Measurements from ENCODE around the gene GTF2IRD1. TPM values are rescaled to one million over a fixed set of nuclear protein-coding genes. Genes with fewer than 3 reads are reported as not detected.

Gene GTF2IRD1
- total RNA-seq, 1 donor from 2014 or later = 0.96 TPM

DNA sequence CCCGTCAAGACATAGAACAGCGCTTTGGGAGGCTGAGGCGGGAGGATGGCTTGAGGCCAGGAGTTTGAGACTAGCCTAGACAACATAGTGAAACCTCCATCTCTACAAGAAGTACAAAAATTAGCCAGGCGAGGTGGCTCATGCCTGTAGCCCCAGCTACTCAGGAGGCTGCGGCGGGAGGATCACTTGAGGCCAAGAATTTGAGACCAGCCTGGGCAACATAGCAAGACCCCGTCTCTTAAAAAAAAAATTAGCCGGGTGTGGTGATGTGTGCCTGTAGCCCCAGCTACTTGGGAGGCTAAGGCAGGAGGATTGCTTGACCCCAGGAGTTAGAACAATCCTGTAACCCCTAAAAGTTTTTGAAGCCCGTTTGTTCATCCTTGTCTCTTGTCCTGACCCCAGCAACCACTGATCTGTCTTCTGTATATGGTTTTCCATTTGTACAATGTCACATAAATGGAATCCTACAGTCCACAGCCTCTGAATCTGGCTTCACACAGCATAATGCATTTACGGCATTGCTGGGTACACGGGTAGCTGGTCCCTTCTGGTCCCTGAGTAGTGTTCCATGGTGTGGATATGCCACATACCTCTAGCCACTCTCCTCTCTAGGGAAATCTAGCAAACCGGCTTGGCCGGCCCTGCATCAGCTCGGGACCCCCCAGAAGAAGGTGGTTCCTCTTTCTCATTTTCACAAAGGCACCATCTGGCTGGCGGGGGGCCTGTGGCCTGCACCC is 8.4 kb downstream of the GTF2IRD1 start:
- Mint-ChIP-seq H3K27ac (no peak overlapping the region), H3K9me3 (no peaks in the 10 kb centered on the region), H3K27me3 (ENCODE audit: insufficient read depth) (peaks cover under 1% of the 10 kb centered on the region), H3K36me3 (ENCODE audit: low read depth) (no peaks in the 10 kb centered on the region), H3K4me3 (no peak overlapping the region), H3K4me1 (ENCODE audit: low read depth) (peaks cover 5% of the 10 kb centered on the region)
- no peak for DNase-seq (ENCODE audit: low spot score)
- intact Hi-C loops (cut with micrococcal nuclease) = no loop called here

DNA sequence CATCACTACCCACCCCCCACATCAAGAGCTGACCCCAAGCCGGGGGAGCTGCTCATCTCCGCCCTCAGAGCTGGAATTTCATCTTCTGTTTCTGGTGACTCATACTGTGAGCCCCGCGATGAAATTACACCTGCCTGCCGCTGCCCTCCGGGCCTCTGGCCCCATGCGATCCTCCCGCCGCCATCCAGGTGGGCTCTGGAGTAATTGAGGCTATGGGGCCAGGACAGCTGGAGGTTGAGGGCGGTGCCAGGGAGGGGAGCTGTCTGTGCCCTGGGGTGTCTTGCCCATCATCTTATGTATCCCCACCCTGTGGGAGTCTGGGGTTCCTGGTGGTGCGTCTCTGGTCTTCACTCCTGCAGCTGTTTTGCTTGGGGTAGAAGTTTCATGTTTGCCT is 9.0 kb downstream of the GTF2IRD1 start:
- Mint-ChIP-seq H3K4me3 (no peak overlapping the region), H3K36me3 (ENCODE audit: low read depth) (no peaks in the 10 kb centered on the region), H3K4me1 (ENCODE audit: low read depth) (peaks cover 5% of the 10 kb centered on the region), H3K27me3 (ENCODE audit: insufficient read depth) (no peaks in the 10 kb centered on the region), H3K27ac (no peak overlapping the region), H3K9me3 (no peaks in the 10 kb centered on the region)
- intact Hi-C loops (cut with micrococcal nuclease) = no loop called here
- DNase-seq (ENCODE audit: low spot score) = no peak

- H3K27ac Mint-ChIP-seq = no peak overlapping the region
- no peak for DNase-seq (ENCODE audit: low spot score)
These were observed 11.5 kb downstream of the GTF2IRD1 start for GRCh38 chr7:74464931-74465886.

GRCh38 chr7:74466196-74466813 is 12.6 kb downstream of the GTF2IRD1 start:
- peaks cover 5% of the 10 kb centered on the region for H3K4me1 Mint-ChIP-seq (ENCODE audit: low read depth)
- H3K36me3 Mint-ChIP-seq (ENCODE audit: low read depth) = no peaks in the 10 kb centered on the region
- DNase-seq (ENCODE audit: low spot score) = no peak
- no peaks in the 10 kb centered on the region for H3K27me3 Mint-ChIP-seq (ENCODE audit: insufficient read depth)
- no peak overlapping the region for H3K4me3 Mint-ChIP-seq
- intact Hi-C loops (cut with micrococcal nuclease) = no loop called here
- no peaks in the 10 kb centered on the region for H3K9me3 Mint-ChIP-seq
- H3K27ac Mint-ChIP-seq = no peak overlapping the region

More at GRCh38 chr7:74464931-74465886, 11.5 kb downstream of the GTF2IRD1 start:
- no peaks in the 10 kb centered on the region for H3K9me3 Mint-ChIP-seq
- H3K36me3 Mint-ChIP-seq (ENCODE audit: low read depth) = no peaks in the 10 kb centered on the region
- intact Hi-C loops (cut with micrococcal nuclease) = no loop called here
- no peaks in the 10 kb centered on the region for H3K27me3 Mint-ChIP-seq (ENCODE audit: insufficient read depth)
- peaks cover 5% of the 10 kb centered on the region for H3K4me1 Mint-ChIP-seq (ENCODE audit: low read depth)
- H3K4me3 Mint-ChIP-seq = no peak overlapping the region

- peaks cover 5% of the 10 kb centered on the region for H3K4me1 Mint-ChIP-seq (ENCODE audit: low read depth)
- no peak for DNase-seq (ENCODE audit: low spot score)
- H3K27ac Mint-ChIP-seq = no peak overlapping the region
- intact Hi-C loops (cut with micrococcal nuclease) = no loop called here
- no peaks in the 10 kb centered on the region for H3K36me3 Mint-ChIP-seq (ENCODE audit: low read depth)
- H3K27me3 Mint-ChIP-seq (ENCODE audit: insufficient read depth) = no peaks in the 10 kb centered on the region
- no peak overlapping the region for H3K4me3 Mint-ChIP-seq
- no peaks in the 10 kb centered on the region for H3K9me3 Mint-ChIP-seq
These were observed 14.2 kb downstream of the GTF2IRD1 start for GRCh38 chr7:74467876-74468275.

DNA sequence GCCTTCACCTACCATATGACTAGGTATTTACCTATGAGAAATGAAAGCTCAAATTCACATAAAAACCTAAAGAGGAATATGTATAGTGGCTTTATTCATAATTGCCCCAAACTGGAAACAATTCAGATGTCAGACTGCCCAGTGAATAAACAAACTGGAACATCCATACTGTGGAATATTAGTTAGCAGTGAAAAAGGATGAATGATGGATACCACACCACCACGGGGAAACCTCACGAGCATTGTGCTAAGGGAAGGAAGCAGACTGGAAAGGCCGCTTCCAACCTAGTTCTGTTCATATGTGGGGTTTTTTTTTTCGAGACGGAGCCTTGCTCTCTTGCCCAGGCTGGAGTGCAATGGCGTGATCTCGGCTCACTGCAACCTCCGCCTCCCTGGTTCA is 16.8 kb downstream of the GTF2IRD1 start:
- Mint-ChIP-seq H3K27me3 (ENCODE audit: insufficient read depth) (no peaks in the 10 kb centered on the region), H3K4me3 (no peak overlapping the region), H3K9me3 (no peaks in the 10 kb centered on the region), H3K27ac (no peak overlapping the region), H3K4me1 (ENCODE audit: low read depth) (no peaks in the 10 kb centered on the region), H3K36me3 (ENCODE audit: low read depth) (no peaks in the 10 kb centered on the region)
- intact Hi-C loops (cut with micrococcal nuclease) = no loop called here
- no peak for DNase-seq (ENCODE audit: low spot score)

DNA sequence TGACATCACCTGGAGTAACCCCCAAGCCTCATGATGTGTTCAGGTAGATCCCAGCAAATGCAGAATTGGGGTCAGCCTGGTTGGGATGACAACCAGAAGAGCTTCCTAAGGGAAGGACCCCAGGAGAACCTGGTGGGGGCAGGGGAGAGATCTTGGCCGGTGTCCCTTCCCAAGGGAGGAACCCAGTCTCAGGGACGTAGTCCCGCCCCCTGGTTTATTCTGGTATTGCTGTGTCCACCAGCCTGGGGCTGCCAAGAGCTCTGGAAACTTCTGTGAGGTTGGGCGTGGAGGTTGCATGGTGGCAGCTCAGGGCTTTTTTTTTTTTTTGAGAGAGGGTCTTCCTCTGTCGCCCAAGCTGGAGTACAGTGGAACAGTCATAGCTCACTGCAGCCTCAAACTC is 19.4 kb downstream of the GTF2IRD1 start:
- Mint-ChIP-seq H3K4me1 (ENCODE audit: low read depth) (no peaks in the 10 kb centered on the region), H3K36me3 (ENCODE audit: low read depth) (no peaks in the 10 kb centered on the region)

DNA sequence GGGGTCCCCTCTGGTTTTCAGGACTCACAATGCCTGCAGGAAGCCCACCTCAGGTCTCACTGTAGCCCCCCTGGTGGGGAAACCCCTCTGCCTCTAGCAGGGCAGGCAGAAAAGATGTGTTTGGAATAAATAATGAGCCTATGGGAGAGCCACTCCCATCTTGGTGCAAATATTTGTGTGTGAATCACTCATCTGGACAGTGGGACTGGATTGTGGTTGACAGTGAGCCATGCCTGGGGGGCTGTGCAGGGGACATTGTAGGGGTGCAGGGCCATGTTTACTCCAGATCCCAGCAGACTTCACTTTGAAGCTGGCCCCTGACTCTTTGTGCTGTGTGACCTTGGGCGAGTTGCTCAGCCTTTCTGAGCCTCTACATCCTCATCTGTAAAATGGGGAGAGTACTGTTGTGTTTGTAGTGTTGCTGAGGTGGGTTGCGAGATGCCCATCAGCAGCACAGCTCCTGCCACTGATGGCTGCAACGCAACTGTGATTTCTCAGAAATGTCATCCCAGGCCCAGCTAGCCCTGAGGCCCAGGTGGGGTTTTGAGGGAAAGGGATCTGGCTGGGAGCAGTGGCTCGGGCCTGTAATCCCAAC is 20.7 kb downstream of the GTF2IRD1 start:
- Mint-ChIP-seq H3K4me3 (no peak overlapping the region), H3K27me3 (ENCODE audit: insufficient read depth) (no peaks in the 10 kb centered on the region), H3K9me3 (no peaks in the 10 kb centered on the region), H3K4me1 (ENCODE audit: low read depth) (no peaks in the 10 kb centered on the region), H3K27ac (no peak overlapping the region), H3K36me3 (ENCODE audit: low read depth) (no peaks in the 10 kb centered on the region)
- DNase-seq (ENCODE audit: low spot score) = no peak
- intact Hi-C loops (cut with micrococcal nuclease) = no loop called here

More for the DNA sequence above, 19.4 kb downstream of the GTF2IRD1 start:
- no peaks in the 10 kb centered on the region for H3K9me3 Mint-ChIP-seq
- DNase-seq (ENCODE audit: low spot score) = no peak
- intact Hi-C loops (cut with micrococcal nuclease) = no loop called here
- H3K27me3 Mint-ChIP-seq (ENCODE audit: insufficient read depth) = no peaks in the 10 kb centered on the region
- no peak overlapping the region for H3K27ac Mint-ChIP-seq
- no peak overlapping the region for H3K4me3 Mint-ChIP-seq

GRCh38 chr7:74475243-74475986 is 21.7 kb downstream of the GTF2IRD1 start:
- no peaks in the 10 kb centered on the region for H3K36me3 Mint-ChIP-seq (ENCODE audit: low read depth)
- H3K4me1 Mint-ChIP-seq (ENCODE audit: low read depth) = no peaks in the 10 kb centered on the region
- no peak overlapping the region for H3K27ac Mint-ChIP-seq
- intact Hi-C loops (cut with micrococcal nuclease) = no loop called here
- no peak for DNase-seq (ENCODE audit: low spot score)
- H3K4me3 Mint-ChIP-seq = no peak overlapping the region
- no peaks in the 10 kb centered on the region for H3K9me3 Mint-ChIP-seq
- no peaks in the 10 kb centered on the region for H3K27me3 Mint-ChIP-seq (ENCODE audit: insufficient read depth)

- no peaks in the 10 kb centered on the region for H3K27me3 Mint-ChIP-seq (ENCODE audit: insufficient read depth)
- H3K27ac Mint-ChIP-seq = no peak overlapping the region
- H3K4me3 Mint-ChIP-seq = no peak overlapping the region
- no peaks in the 10 kb centered on the region for H3K9me3 Mint-ChIP-seq
- H3K4me1 Mint-ChIP-seq (ENCODE audit: low read depth) = no peaks in the 10 kb centered on the region
- intact Hi-C loops (cut with micrococcal nuclease) = no loop called here
- no peak for DNase-seq (ENCODE audit: low spot score)
- H3K36me3 Mint-ChIP-seq (ENCODE audit: low read depth) = no peaks in the 10 kb centered on the region
These were observed 22.3 kb downstream of the GTF2IRD1 start for GRCh38 chr7:74475987-74476350.

DNA sequence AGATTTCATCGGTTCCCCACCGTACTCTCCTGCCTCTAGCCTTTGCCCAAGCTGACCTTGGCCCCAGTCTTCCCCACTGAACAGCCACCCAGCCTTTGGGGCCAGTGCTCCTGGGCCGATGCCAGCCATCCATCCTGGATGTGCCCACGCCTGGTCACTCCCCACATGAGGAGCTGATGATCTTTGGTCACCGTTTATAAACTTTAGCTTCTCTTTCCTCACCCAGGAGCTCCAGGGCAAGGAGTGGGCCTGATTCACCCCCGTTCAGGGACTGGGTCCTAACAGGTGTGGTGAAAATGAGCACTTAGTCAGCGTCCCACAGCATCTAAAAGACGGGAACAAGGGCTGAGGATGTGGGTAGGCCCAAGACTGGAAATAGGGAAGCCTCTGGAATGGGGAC is 22.9 kb downstream of the GTF2IRD1 start:
- no peaks in the 10 kb centered on the region for H3K4me1 Mint-ChIP-seq (ENCODE audit: low read depth)
- H3K36me3 Mint-ChIP-seq (ENCODE audit: low read depth) = no peaks in the 10 kb centered on the region
- H3K27ac Mint-ChIP-seq = no peak overlapping the region
- intact Hi-C loops (cut with micrococcal nuclease) = no loop called here
- no peaks in the 10 kb centered on the region for H3K27me3 Mint-ChIP-seq (ENCODE audit: insufficient read depth)
- no peaks in the 10 kb centered on the region for H3K9me3 Mint-ChIP-seq
- no peak for DNase-seq (ENCODE audit: low spot score)
- H3K4me3 Mint-ChIP-seq = no peak overlapping the region

- no peaks in the 10 kb centered on the region for H3K4me1 Mint-ChIP-seq (ENCODE audit: low read depth)
- no peaks in the 10 kb centered on the region for H3K27me3 Mint-ChIP-seq (ENCODE audit: insufficient read depth)
- intact Hi-C loops (cut with micrococcal nuclease) = no loop called here
- no peak for DNase-seq (ENCODE audit: low spot score)
- no peaks in the 10 kb centered on the region for H3K36me3 Mint-ChIP-seq (ENCODE audit: low read depth)
- H3K4me3 Mint-ChIP-seq = no peak overlapping the region
- no peak overlapping the region for H3K27ac Mint-ChIP-seq
- no peaks in the 10 kb centered on the region for H3K9me3 Mint-ChIP-seq
These were observed 25.0 kb downstream of the GTF2IRD1 start for GRCh38 chr7:74478671-74479065.
